AG09309 (cell line): ENCODE data around the gene PIP5KL1.
A peak's percentile ranks its signal among the peaks of the same experiment; 100 is the strongest.

Experiments
- DNase-seq: peaks from one replicate; pipeline ENCODE4 v3.0.0-alpha.2; 2010; ENCODE audit warnings: low read depth
- H3K4me3 ChIP-seq: 2 replicates; pipeline ENCODE4 v1.5.1; 2011; ENCODE audit warnings: mild to moderate bottlenecking, low read depth, low read length, moderate library complexity; ENCODE audit not compliant: control insufficient read depth
- TF ChIP-seq, protein P1 (sequence below): IDR thresholded peaks from 2 replicates; pipeline ENCODE4 v1.5.1; 2011; ENCODE audit warnings: mild to moderate bottlenecking, low read depth, low read length, inconsistent platforms; ENCODE audit not compliant: insufficient read depth, control insufficient read depth; ENCODE audit errors: missing control alignments

PIP5KL1 gene

DNA sequence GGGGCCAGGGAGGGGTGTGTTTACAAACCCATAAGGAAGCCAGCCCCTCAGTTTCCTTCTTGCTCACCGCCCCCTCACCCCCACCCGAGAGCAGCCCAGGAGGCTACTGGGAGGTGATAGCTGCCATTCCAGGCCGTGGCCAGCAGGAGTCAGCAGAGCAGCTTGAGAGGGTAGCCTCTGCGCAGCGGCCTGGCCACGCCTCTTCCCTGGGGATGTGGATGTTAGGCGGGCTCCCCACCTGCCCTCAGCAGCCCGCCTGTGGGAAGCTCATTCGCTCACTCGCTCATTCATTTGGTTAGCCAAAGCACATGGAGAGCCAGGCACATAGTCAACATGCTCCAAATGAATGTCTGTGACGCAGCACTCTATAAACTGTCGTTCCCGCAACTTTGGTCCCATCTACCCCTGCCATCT is 13.2 kb upstream of the PIP5KL1 start:
- TF ChIP-seq, protein P1, sequence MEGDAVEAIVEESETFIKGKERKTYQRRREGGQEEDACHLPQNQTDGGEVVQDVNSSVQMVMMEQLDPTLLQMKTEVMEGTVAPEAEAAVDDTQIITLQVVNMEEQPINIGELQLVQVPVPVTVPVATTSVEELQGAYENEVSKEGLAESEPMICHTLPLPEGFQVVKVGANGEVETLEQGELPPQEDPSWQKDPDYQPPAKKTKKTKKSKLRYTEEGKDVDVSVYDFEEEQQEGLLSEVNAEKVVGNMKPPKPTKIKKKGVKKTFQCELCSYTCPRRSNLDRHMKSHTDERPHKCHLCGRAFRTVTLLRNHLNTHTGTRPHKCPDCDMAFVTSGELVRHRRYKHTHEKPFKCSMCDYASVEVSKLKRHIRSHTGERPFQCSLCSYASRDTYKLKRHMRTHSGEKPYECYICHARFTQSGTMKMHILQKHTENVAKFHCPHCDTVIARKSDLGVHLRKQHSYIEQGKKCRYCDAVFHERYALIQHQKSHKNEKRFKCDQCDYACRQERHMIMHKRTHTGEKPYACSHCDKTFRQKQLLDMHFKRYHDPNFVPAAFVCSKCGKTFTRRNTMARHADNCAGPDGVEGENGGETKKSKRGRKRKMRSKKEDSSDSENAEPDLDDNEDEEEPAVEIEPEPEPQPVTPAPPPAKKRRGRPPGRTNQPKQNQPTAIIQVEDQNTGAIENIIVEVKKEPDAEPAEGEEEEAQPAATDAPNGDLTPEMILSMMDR = peak; percentile 97
- no peak for DNase-seq
- H3K4me3 ChIP-seq = no peak overlapping the region

DNA sequence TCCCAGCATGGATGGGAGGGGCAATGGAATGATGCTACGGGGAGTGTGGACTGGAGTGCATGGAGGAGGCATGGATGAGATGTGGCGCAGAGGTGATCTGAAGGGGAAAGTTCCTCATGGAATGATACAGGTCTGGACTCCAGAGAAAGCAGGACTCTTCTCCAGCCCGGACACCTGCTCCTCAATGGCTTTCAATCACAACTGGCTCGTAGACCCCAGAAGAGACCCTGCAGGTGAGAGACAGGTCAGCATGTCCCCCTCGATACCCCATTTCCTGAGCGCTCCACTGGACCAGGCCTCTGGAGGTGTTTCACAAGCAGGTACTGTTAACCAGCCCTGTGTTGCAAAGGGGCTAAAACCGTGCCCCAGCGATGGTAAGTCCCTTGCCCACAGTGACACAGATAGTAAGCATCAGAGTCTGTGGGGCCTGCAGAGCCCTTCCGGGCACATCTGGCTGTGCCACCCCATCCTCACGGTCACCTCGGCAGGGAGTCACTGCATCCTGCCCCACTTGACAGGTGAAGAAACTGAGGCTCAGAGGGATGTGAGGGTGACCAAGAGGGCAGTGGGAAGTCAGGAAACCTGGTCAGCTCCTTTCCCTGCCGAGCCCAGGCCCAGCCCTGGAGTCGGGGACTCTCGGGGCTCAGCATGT is 12.6 kb upstream of the PIP5KL1 start:
- H3K4me3 ChIP-seq = no peak overlapping the region
- TF ChIP-seq, protein P1 = no peak
- no peak for DNase-seq

DNA sequence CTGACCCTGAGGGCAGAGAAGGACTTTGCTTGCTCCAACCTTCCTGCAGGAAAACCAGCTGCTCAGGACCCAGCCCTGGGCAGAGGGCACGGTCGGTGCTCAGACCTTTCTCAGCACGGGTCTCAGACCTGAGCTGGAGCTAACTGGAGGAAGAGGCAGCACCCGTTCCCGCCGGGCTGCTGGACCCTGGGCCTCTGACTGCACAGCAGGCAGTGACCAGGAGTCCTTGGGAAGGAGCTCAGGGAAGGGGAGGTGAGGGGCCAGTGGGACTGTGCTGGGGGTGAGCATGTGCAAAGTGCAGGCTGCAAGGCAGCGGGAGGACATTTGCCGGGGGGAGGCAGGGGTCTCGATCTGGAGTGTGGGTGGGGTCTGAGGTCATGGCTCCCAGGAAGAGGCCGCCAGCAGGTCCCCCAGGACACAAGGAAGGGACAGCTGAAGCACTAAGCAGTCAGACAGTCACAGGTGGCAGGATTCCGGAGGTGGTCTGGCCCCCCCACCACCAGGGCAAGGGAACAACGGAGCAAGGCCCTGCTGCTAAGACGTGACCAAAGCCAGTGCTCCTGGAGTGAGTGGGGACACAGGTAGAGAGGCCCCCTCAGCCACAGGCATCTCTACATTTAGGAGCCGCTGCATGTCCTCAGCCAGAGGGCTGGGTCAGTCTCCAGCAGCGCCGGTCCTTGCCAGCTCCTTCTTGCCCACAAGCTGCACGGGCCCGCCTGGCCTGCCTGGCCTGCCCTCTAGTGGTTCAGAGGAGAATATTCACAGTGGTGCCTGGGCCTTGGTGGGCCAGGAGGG is 11.8 kb upstream of the PIP5KL1 start:
- no peak overlapping the region for H3K4me3 ChIP-seq
- DNase-seq = no peak
- TF ChIP-seq, protein P1 = peak; percentile 88

DNA sequence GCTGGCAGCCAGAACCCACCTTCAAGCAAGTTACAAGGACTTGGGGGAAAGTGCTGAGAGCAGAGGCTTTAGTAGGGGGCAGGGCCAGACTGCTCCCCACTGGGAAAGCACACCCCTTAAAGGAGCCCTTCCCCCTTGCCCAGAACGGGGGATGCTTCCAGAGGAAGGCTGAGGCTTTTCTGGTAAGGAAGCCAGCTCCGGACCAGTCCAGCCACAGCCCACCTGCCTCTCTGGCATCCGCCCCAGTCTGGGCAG is 11.3 kb upstream of the PIP5KL1 start:
- DNase-seq = no peak
- TF ChIP-seq, protein P1 = no peak
- H3K4me3 ChIP-seq = no peak overlapping the region

DNA sequence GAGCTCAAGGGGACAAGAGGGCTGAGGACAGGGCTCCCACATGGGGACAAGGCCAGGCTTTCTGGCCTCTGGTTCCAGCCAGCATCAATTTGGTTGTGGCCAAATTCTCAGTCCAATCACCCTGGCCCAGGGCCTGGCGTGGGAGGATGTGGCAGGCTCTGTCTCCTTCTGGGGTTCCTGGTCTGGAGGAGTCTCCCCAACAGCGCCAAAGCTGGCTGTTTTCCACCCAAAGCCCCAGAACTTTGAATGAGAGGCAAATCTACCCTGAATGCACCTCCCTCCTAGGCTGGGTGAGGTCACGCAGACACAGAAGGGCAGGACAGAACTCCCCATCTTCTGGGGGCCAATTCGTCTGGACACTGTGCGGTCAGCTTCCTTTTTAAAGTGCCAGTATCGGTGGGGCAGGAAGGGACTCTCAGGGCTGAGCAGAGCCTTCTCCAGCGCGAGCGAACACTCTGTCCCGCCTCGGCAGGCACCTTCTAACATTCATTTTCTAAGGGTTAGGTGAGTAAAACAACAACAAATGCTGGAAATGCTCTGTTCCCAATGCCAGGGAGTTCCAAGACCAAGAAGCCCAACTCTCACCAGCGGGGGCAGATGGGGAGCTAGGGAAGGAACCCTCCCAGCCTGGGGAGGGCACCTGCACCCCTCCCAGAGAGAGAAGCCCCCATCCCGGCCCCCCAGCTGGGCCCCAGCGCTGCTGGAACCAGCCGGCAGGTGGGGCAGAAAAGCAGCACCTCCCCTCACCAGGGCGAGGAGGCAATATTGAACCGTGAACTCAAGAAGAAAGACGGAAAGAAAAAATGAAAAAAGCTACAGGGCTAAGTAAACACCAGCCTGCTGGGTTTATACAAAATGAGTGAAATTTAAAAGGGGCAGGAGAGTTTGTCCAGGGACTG is 10.7 kb upstream of the PIP5KL1 start:
- DNase-seq = no peak
- TF ChIP-seq, protein P1 = no peak
- H3K4me3 ChIP-seq = no peak overlapping the region

DNA sequence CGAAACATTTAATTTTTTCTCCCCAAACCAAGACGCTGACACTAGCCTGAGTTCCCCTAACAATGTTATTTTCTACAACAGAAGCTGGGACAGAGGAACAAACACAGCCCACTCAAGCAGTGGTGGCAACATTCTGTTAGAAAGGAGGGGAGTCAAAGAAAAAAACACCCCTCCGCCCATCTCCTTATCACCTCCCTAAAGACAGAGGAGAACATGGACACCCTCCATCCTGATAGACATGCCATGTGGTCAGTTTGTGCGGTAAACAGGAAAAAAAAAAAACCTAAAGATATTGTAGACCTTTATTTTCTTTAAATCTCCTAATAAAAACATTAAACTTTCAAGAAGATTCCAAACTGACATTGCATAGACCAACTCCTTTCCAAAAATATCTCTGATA is 10.0 kb upstream of the PIP5KL1 start:
- no peak overlapping the region for H3K4me3 ChIP-seq
- DNase-seq = no peak
- TF ChIP-seq, protein P1 = no peak
